Thyroid gland (tissue), 4 donors: ENCODE measurements around the gene FRMD4A. TPM values are rescaled to one million over a fixed set of nuclear protein-coding genes. Genes with fewer than 3 reads are reported as not detected.

Source experiments
- DNase-seq, 2 donors: peaks; one replicate each; pipeline ENCODE4 v3.0.0-alpha.2; 2019
- H3K27ac ChIP-seq, 3 donors: fragments of 200-600 bp; sonication (generic); 1 replicate in 2 of 3; 2 replicates in 1 of 3; pipeline ENCODE4 v1.5.1; 2016 to 2019; ENCODE audit warnings: mild to moderate bottlenecking in 1 of 3, moderate library complexity in 1 of 3
- H3K27me3 ChIP-seq: fragments of 200-600 bp; sonication (generic); one replicate; pipeline ENCODE4 v1.5.1; 2019
- H3K36me3 ChIP-seq, 2 donors: fragments of 200-600 bp; sonication (generic); one replicate each; pipeline ENCODE4 v1.5.1; 2016 to 2019
- H3K4me1 ChIP-seq, 2 donors: fragments of 200-600 bp; sonication (generic); one replicate each; pipeline ENCODE4 v1.5.1; 2017 to 2019
- H3K4me3 ChIP-seq, 3 donors: fragments of 200-600 bp; sonication (generic); replicated peaks in 1 of 3; 1 replicate in 2 of 3; 2 replicates in 1 of 3; pipeline ENCODE4 v1.5.1; 2016; ENCODE audit warnings: mild to moderate bottlenecking in 1 of 3
- H3K9me3 ChIP-seq: fragments of 200-600 bp; sonication (generic); one replicate; pipeline ENCODE4 v1.5.1; 2017
- CTCF ChIP-seq, 6 experiments: fragments of 200-600 bp in 3 of 6; fragments of 450-650 bp in 3 of 6; sonication (generic) in 3 of 6; IDR thresholded peaks; one replicate each; pipeline ENCODE4 v1.5.1; 2016 to 2019; ENCODE audit warnings: antibody characterized with exemption in 6 of 6, mild to moderate bottlenecking in 2 of 6, inconsistent platforms in 1 of 6, moderate library complexity in 1 of 6
- POLR2A ChIP-seq, 2 donors: fragments of 450-650 bp; IDR thresholded peaks; one replicate each; pipeline ENCODE4 v1.6.1; 2017; ENCODE audit warnings: antibody characterized with exemption in 2 of 2, mild to moderate bottlenecking in 2 of 2, moderate library complexity in 1 of 2
- WGBS, 2 donors: methylation state at CpG; one replicate each; pipeline ENCODE4 v1.1.5; 2017; 5-methylcytosine and 5-hydroxymethylcytosine counted together
- intact Hi-C: fragments of 100-400 bp; cut with DNase I; formaldehyde crosslinking; loops from one replicate; pipeline ENCODE4 v1.15.1; 2023
- total RNA-seq, 4 donors: library from RNA; depleted of rRNA; stranded (reverse); fragments of >200 nt; gene quantifications; one replicate each; pipeline ENCODE4 v1.2.3, GENCODE V29; 2016

Gene FRMD4A
- total RNA-seq, 4 donors from 2014 or later = 10.6 to 18.6 (median 16.3) TPM

- no peak for TF ChIP-seq CTCF (IDR thresholded peaks at IDR 0.05)
- no peak for TF ChIP-seq POLR2A (IDR thresholded peaks at IDR 0.05)
- WGBS, 2 donors = 92 to 94% methylated on average over 1 of the region's 1 CpG
- intact Hi-C loops = no loop called here
Observed at GRCh38 chr10:14160299-14160698, 170.4 kb downstream of the FRMD4A start.

GRCh38 chr10:14158575-14158974, 172.1 kb downstream of the FRMD4A start:
- H3K9me3 ChIP-seq = no peaks in the 10 kb centered on the region
- no peak overlapping the region for H3K27ac ChIP-seq
- H3K4me1 ChIP-seq = no peaks in the 10 kb centered on the region
- DNase-seq = no peak
- H3K27me3 ChIP-seq = no peaks in the 10 kb centered on the region
- intact Hi-C loops = no loop called here
- H3K4me3 ChIP-seq = no peak overlapping the region
- TF ChIP-seq CTCF (IDR thresholded peaks at IDR 0.05) = no peak
- TF ChIP-seq POLR2A (IDR thresholded peaks at IDR 0.05) = no peak
- H3K36me3 ChIP-seq = no peaks in the 10 kb centered on the region

More at GRCh38 chr10:14160299-14160698, 170.4 kb downstream of the FRMD4A start:
- Histone ChIP-seq H3K4me3 (no peak overlapping the region), H3K9me3 (no peaks in the 10 kb centered on the region), H3K27me3 (no peaks in the 10 kb centered on the region), H3K4me1 (no peaks in the 10 kb centered on the region), H3K27ac (no peak overlapping the region), H3K36me3 (no peaks in the 10 kb centered on the region)
- DNase-seq = no peak

GRCh38 chr10:14156104-14156503, 174.6 kb downstream of the FRMD4A start:
- no peaks in the 10 kb centered on the region for H3K9me3 ChIP-seq
- DNase-seq = no peak
- no peak overlapping the region for H3K27ac ChIP-seq
- TF ChIP-seq CTCF (IDR thresholded peaks at IDR 0.05) = no peak
- no peak for TF ChIP-seq POLR2A (IDR thresholded peaks at IDR 0.05)
- H3K27me3 ChIP-seq = no peaks in the 10 kb centered on the region
- H3K36me3 ChIP-seq = no peaks in the 10 kb centered on the region
- no peaks in the 10 kb centered on the region for H3K4me1 ChIP-seq
- WGBS, 2 donors = 93 to 94% methylated on average over 5 of the region's 5 CpGs
- intact Hi-C loops = no loop called here
- H3K4me3 ChIP-seq = no peak overlapping the region

- no peak overlapping the region for H3K27ac ChIP-seq
- no peak for TF ChIP-seq POLR2A (IDR thresholded peaks at IDR 0.05)
- no peak for TF ChIP-seq CTCF (IDR thresholded peaks at IDR 0.05)
- H3K4me1 ChIP-seq = no peaks in the 10 kb centered on the region
- no peaks in the 10 kb centered on the region for H3K36me3 ChIP-seq
- WGBS, 2 donors = 77% methylated on average over 17 of the region's 17 CpGs
- H3K9me3 ChIP-seq = no peaks in the 10 kb centered on the region
- peak overlapping the region in 1 of 3 donors; percentile 0 for H3K4me3 ChIP-seq
- no peaks in the 10 kb centered on the region for H3K27me3 ChIP-seq
- intact Hi-C loops = no loop called here
- DNase-seq = no peak
Observed at GRCh38 chr10:14153570-14154055, 177.1 kb downstream of the FRMD4A start.

- Histone ChIP-seq H3K4me3 (no peak overlapping the region), H3K4me1 (no peaks in the 10 kb centered on the region), H3K36me3 (no peaks in the 10 kb centered on the region), H3K27ac (no peak overlapping the region), H3K27me3 (no peaks in the 10 kb centered on the region), H3K9me3 (no peaks in the 10 kb centered on the region)
- intact Hi-C loops = no loop called here
- DNase-seq = no peak
- 56 to 79% methylated on average over 1 of the region's 1 CpG for WGBS, 2 donors
- TF ChIP-seq POLR2A (IDR thresholded peaks at IDR 0.05) (no peak), CTCF (IDR thresholded peaks at IDR 0.05) (no peak)
Observed at GRCh38 chr10:14151571-14151970, 179.2 kb downstream of the FRMD4A start.
